Skeletal muscle cell (primary cell): ENCODE measurements around the gene PDK2.
A peak's percentile ranks its signal among the peaks of the same experiment; 100 is the strongest.

Experiments used
- DNase-seq: peaks from one replicate; pipeline ENCODE4 v3.0.0-alpha.2; 2010; ENCODE audit warnings: low read depth
- H3K4me3 ChIP-seq: 2 replicates; pipeline ENCODE4 v1.5.1; 2011; ENCODE audit warnings: low read depth, mild to moderate bottlenecking, control low read depth, low read length, moderate library complexity

Gene PDK2

GRCh38 chr17:50130559-50131305, 35.6 kb downstream of the PDK2 start:
- peak overlapping the region; percentile 59 for H3K4me3 ChIP-seq
- DNase-seq: no peak

DNA sequence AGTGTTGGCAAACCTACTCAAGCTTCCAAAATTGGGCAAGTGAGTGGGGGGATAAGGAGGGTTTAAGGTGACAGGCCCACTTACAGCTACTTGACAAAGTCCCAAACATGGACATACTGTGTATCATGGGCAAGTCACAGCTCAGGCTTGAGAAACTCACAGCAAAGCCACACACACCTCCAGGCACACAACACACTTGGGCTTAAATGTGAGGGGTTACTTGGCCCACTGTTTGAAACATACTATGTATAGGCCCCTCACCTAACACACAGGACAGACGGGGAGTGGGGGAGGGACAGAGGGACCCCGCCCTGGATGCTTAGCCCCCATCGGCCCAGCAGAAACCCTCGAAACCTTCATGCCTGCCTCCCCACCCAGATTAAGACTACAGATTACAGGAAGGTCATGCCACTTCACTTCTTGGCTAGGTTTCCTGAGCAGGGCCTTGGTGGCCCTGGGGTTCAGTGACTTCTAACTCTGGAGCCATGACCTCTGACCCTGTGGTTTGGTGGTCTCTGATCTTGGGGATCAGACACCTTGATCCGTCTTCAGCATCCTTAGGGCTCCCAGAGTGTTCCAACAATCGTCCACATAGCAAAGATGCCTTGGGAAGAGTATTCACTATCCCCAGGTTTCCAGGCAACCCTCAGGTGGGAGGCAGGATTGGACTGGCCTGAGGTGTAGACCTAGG, 37.1 kb downstream of the PDK2 start:
- DNase-seq: no peak
- no peak overlapping the region for H3K4me3 ChIP-seq

- DNase-seq: no peak
- no peak overlapping the region for H3K4me3 ChIP-seq
Measured at GRCh38 chr17:50133028-50133768, 38.0 kb downstream of the PDK2 start.

GRCh38 chr17:50133769-50134099, 38.6 kb downstream of the PDK2 start:
- H3K4me3 ChIP-seq: no peak overlapping the region
- DNase-seq: no peak

GRCh38 chr17:50134206-50135110, 39.3 kb downstream of the PDK2 start:
- no peak overlapping the region for H3K4me3 ChIP-seq
- no peak for DNase-seq

- DNase-seq: no peak
- H3K4me3 ChIP-seq: no peak overlapping the region
Measured at GRCh38 chr17:50135316-50136095, 40.4 kb downstream of the PDK2 start.

DNA sequence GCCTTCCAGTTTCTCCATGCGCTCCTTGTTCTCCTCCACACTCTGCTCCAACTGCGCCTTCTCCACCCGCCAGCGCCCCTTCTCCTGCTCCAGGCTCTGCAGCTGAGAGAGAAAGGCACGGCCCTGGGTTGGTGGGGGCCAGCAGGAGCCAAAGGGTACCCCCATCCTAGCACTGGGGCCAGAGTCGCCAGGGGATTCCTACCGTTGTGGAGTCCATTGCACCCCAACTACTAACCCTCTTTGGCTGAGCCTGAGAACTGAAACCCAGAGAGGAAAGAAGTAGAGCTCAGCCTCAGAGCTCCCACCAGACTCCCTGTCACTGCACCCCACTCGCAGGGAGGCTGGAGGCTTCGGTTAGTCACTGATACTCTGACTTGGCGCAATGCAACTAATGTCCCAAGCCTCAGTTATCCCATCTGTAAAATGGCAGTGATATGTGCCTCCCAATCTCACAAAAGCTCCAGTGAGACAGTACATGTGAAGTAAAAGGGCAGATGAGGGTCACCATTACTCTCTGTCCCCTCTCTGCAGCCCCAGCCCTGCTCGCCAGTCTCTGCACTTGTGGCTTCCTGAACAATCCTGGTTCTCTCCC, 41.0 kb downstream of the PDK2 start:
- H3K4me3 ChIP-seq: no peak overlapping the region
- no peak for DNase-seq

DNA sequence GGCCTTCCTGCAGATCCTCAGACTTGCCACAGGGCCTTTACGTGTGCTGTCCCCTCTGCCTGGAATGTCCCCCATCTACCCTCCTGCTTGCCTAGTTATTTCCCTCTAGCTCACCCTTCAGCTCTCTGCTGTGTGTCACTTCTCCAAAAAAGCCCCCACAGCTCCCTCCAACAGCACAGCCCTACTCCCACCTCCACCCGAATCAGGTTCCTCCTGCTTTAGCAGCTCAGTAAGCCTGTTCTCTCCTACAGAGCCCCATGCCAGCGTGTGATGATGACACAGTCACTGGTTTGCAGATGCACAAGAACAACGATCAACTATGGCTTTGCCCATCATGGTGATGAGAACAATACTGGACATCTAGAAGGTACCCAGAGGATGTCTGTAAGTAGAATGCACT, 41.9 kb downstream of the PDK2 start:
- DNase-seq: no peak

GRCh38 chr17:50139185-50139783, 44.1 kb downstream of the PDK2 start:
- DNase-seq: no peak
- no peak overlapping the region for H3K4me3 ChIP-seq

More for the DNA sequence above, 41.9 kb downstream of the PDK2 start:
- H3K4me3 ChIP-seq: no peak overlapping the region

GRCh38 chr17:50139950-50140885, 45.1 kb downstream of the PDK2 start:
- no peak for DNase-seq
- no peak overlapping the region for H3K4me3 ChIP-seq

DNA sequence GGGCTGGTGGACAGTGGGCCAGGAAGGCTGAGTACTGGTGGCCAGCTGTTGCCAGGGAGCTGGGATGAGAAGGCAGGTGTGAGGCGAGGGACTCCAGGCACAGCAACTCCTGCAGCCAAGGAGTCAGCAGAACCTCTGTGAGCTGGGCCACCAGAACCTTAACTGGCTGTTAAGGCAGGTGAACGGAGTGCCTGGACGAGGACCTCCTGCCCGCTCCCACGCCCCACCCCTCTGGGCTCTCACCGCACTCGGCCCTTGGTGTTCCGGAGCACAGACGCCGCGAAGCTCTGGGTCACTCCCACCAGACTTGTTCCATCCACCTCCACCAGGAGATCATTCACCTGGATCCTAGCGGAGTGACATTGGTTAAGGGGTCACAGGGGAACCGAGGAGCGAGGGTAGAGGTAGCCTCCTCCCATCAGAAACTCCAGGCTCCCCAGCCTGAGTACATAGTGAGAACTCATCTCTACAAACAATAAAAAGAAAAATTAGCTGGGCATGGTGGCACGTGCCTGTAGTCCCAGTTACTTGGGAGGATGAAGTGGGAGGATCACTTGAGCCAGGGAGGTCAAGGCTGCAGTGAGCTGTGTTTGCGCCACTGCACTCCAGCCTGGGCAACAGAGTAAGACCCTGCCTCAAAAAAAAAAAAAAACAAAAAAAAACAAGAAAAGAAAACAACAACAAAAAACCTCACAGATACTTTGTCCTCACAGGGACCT, 46.0 kb downstream of the PDK2 start:
- H3K4me3 ChIP-seq: no peak overlapping the region
- no peak for DNase-seq

- no peak for DNase-seq
- no peak overlapping the region for H3K4me3 ChIP-seq
Measured at GRCh38 chr17:50141745-50142110, 46.6 kb downstream of the PDK2 start.

GRCh38 chr17:50143461-50144176, 48.5 kb downstream of the PDK2 start:
- H3K4me3 ChIP-seq: no peak overlapping the region
- no peak for DNase-seq

- DNase-seq: no peak
- no peak overlapping the region for H3K4me3 ChIP-seq
Measured at GRCh38 chr17:50144355-50144754, 49.2 kb downstream of the PDK2 start.

- no peak for DNase-seq
- no peak overlapping the region for H3K4me3 ChIP-seq
Measured at GRCh38 chr17:50144845-50145531, 49.8 kb downstream of the PDK2 start.
